ENCODE measurements around the gene CALHM1.
"Not testable (repeated sequence)": the region's sequence is repeated elsewhere in the genome, so short reads cannot be mapped to it uniquely, and the experiment has no call there.

CALHM1 gene

GRCh38 chr10:103417601-103418000 is 41.1 kb downstream of the CALHM1 start:
- POLR2A ChIA-PET: no interaction called here
- no peak for DNase-seq (ENCODE audit: low read depth, low spot score)
- H3K4me3 ChIP-seq (ENCODE audit: low read depth, low read length): no peak overlapping the region
- CTCF ChIA-PET: interaction anchor here (0.9 to 12.2 kb wide), 13 partner anchors 9 to 67 kb away, joined by 3 to 250 read pairs (median 18); partner anchors contain the start of genes ATP5MK and CALHM2
- no peak for TF ChIP-seq CTCF (IDR thresholded peaks at IDR 0.05; ENCODE audit: insufficient read depth, low read length, missing control alignments)

GRCh38 chr10:103417148-103417469 is 41.6 kb downstream of the CALHM1 start:
- DNase-seq (ENCODE audit: low read depth, low spot score); H3K4me3 ChIP-seq (ENCODE audit: low read depth, low read length): not testable (repeated sequence)
- CTCF ChIA-PET: interaction anchor here (0.7 to 12.2 kb wide), 20 partner anchors 9 to 178 kb away, joined by 3 to 250 read pairs (median 10); partner anchors contain the start of genes ATP5MK, CALHM2 and NEURL1
- POLR2A ChIA-PET: interaction anchor here (0.7 kb wide), 1 partner anchor 21 kb away, joined by 3 read pairs; the partner anchor contains the start of genes ATP5MK and PDCD11

GRCh38 chr10:103416436-103417147 is 42.1 kb downstream of the CALHM1 start:
- no peak overlapping the region for H3K4me3 ChIP-seq (ENCODE audit: low read depth, low read length)
- DNase-seq (ENCODE audit: low read depth, low spot score): no peak
- TF ChIP-seq CTCF (IDR thresholded peaks at IDR 0.05; ENCODE audit: insufficient read depth, low read length, missing control alignments): peak; percentile 46
- CTCF ChIA-PET: interaction anchor here (0.6 to 12.2 kb wide), 24 partner anchors 10 to 179 kb away, joined by 3 to 250 read pairs (median 8); partner anchors contain the start of genes ATP5MK, CALHM2 and NEURL1
- POLR2A ChIA-PET: interaction anchor here (0.7 kb wide), 1 partner anchor 20 kb away, joined by 3 read pairs; the partner anchor contains the start of genes ATP5MK and PDCD11

GRCh38 chr10:103415581-103415980 is 43.1 kb downstream of the CALHM1 start:
- CTCF ChIA-PET: interaction anchor here (0.9 to 12.2 kb wide), 19 partner anchors 11 to 180 kb away, joined by 3 to 250 read pairs (median 9); partner anchors contain the start of gene NEURL1
- no peak for TF ChIP-seq CTCF (IDR thresholded peaks at IDR 0.05; ENCODE audit: insufficient read depth, low read length, missing control alignments)
- H3K4me3 ChIP-seq (ENCODE audit: low read depth, low read length): no peak overlapping the region
- DNase-seq (ENCODE audit: low read depth, low spot score): no peak
- POLR2A ChIA-PET: no interaction called here

- DNase-seq (ENCODE audit: low read depth, low spot score): no peak
- CTCF ChIA-PET: interaction anchor here (1.1 to 12.2 kb wide), 5 partner anchors 18 to 179 kb away, joined by 3 to 250 read pairs (median 6); partner anchors contain the start of genes ATP5MK and PDCD11
- POLR2A ChIA-PET: interaction anchor here (1.3 kb wide), 1 partner anchor 11 kb away, joined by 3 read pairs; no protein-coding TSS in a partner anchor
These were observed 45.1 kb downstream of the CALHM1 start for GRCh38 chr10:103413564-103413963.

More at GRCh38 chr10:103413564-103413963, 45.1 kb downstream of the CALHM1 start:
- no peak for TF ChIP-seq CTCF (IDR thresholded peaks at IDR 0.05; ENCODE audit: insufficient read depth, low read length, missing control alignments)
- H3K4me3 ChIP-seq (ENCODE audit: low read depth, low read length): no peak overlapping the region

Data from AG04449 (cell line).